SKM-1 (cell line): Measurements from ENCODE around the gene HS2ST1.
"Not testable (repeated sequence)": the region's sequence is repeated elsewhere in the genome, so short reads cannot be mapped to it uniquely, and the experiment has no call there.

Experiments used
- DNase-seq: peaks from one replicate; lab custom pipeline; 2025; ENCODE audit not compliant: unreplicated experiment; lab: John Stamatoyannopoulos, UW

HS2ST1 gene

DNA sequence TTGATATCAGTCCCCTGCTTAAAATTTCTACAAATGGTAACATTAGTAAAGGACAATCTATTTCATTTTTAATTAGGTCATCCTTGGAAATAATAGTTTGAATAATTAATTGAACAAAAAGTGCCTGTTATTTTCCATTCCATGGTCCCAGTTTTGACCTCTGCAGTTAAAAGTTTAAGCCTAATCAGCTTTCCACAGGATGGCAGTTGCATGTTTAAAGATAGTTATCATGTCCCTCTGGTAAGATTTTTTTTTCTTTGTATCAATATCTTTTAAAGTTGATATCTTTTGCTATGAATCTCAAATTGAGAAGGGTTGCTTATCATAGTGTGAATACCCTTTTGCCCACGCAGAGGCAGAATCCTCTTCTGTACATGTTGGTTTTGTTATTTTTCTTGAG is 90.4 kb downstream of the HS2ST1 start:
- DNase-seq, result no peak

- DNase-seq, result no peak
These were observed 92.9 kb downstream of the HS2ST1 start for GRCh38 chr1:87007323-87007722.

DNA sequence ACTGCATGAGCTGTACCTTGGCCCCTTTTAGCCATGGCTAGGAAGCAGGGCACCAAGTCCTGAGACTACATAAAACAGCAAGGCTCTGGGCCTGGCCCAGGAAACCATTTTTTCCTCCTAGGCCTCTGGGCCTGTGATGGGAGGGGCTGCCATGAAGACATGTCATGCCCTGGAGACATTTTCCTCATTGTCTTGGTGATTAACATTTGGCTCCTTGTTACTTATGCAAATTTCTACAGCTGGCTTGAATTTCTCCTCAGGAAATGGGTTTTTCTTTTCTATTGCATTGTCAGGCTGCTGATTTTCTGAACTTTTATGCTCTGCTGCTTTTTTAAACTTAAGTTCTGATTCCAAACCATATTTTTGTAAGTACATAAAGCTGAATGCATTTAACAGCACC is 99.0 kb downstream of the HS2ST1 start:
- DNase-seq, result not testable (repeated sequence)

DNA sequence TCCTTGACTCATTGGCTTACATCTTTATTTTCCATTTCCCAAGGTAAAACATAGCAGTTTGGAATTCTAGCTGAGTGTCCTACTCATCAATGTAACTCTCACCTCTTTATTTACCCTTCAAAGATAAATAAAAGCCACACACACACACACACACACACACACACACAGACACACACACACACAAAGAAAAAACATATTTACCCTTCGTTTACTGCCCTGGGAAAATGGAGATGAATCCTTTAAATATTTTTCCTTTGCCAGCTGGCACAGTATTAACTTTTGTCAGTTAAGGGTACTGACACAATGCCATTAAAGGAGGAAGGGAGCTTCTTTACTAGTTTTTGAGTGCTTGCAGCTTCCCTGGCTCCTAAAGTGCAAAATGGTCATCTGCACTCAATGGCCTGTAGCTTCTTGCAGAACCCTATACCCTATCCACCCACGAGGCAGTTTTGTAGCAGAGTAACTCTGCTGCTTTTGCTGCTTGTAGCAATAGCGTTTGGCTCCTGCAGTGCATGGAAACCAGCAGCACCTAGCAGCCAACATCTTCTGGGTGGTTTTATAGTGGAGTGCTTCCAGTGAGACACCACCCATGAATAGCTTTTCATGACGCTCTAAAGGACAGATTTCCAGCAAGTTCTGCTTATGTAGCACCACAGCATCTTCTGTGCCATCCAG is 103.7 kb downstream of the HS2ST1 start:
- no peak for DNase-seq

GRCh38 chr1:87023326-87023725 is 108.9 kb downstream of the HS2ST1 start:
- DNase-seq, result no peak

DNA sequence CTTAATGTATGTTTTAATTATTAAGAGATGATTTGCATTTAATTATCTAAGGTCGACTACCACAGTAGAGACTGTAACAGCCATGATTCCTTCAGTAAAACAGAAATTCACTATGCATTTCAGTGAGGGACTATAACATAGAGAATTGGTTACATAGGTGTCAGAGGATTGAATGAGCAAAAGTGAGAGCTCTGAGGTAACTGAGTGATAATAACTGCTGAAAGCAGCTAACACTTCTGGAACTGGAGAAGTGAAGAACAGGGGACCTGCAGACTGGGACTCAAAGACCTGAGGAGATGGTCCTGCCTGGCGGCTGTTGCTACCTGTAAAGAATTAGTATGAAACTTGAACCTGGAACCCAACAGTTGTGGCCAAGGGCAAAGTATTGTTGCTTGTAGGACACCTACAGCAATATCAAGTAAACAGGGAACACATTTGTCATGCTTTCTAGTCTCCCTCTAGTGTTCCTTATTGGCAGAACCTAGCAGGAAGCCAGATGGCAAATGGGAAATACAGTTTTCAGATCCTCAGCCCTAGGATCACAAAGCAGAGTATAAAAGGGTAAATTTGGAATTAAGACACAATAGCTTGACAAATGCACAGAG is 110.6 kb downstream of the HS2ST1 start:
- DNase-seq, result no peak

- DNase-seq, result not testable (repeated sequence)
These were observed 113.1 kb downstream of the HS2ST1 start for GRCh38 chr1:87027561-87027960.

GRCh38 chr1:87028576-87028975 is 114.1 kb downstream of the HS2ST1 start:
- DNase-seq, result no peak

DNA sequence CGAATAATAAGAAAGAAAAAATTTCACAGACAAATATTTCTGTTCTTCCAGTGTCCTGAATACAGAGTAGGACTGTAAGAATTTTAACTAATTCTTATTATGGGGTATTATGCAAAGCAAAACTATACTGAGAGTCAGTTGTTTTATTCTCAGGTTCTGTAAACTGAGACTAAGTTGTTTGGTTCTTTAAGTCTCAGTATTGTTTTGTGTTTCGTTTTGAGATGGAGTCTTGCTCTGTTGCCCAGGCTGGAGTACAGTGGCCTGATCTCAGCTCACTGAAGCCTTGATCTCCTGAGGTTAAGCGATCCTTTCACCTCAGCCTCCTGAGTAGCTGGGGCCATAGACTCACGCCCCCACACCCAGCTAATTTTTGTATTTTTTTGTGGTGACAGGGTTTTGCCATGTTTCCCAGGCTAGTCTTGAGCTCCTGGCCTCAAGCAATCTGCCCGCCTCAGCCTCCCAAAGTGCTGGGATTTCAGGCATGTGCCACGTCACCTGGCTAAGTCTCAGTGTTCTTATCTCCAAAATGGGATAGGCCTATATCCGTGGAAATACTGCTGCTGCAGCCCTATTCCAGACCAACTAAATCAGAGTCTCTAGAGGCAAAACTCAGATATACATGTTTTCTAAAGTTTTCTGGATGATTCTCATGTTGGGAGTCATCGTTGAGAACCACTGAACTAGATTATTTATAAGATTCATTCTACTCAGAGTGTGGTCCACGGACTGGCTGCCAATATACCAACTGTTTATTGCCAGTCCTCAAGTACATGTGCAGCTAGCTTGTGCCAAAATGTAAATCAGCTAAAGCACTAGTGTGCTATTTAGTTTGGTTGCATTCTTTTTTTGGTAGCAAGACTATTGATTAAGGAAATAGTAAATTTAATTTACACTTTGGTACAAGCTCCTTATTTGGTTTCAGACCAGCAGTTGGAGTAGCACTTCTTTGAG is 116.6 kb downstream of the HS2ST1 start:
- no peak for DNase-seq

GRCh38 chr1:87034351-87034750 is 119.9 kb downstream of the HS2ST1 start:
- no peak for DNase-seq

GRCh38 chr1:87039096-87039495 is 124.7 kb downstream of the HS2ST1 start:
- DNase-seq, result no peak

DNA sequence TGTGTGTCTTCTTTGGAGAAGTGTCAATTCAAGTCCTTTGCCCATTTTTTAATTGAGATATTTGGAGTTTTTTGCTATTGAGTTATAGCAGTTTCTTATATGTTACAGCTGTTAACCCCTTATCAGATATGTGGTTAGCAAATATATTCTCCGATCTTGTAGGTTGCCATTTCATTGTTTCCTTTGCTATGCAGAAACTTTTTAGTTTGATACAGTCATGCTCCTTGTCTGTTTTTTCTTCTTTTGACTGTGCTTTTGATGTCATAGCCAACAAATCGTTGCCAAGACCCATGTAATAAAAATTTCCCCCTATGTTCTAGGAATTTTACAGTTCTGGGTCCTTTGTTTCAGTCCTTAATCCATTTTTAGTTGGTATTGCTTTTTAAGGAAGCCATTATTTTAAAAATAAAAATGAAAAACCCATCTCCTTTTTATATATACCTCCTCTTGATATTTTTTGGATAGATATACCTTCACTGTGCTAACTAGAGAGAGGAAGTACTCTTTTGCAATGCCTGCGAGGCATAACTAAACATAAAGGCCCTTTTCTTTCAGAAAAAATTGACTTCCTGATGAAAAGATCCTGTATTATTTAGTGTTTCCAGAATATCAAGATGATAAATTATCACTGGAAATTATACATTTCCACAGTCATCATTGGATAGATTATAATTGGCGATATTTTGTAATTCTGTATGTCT is 127.8 kb downstream of the HS2ST1 start:
- no peak for DNase-seq

- no peak for DNase-seq
These were observed 130.0 kb downstream of the HS2ST1 start for GRCh38 chr1:87044424-87044823.

DNA sequence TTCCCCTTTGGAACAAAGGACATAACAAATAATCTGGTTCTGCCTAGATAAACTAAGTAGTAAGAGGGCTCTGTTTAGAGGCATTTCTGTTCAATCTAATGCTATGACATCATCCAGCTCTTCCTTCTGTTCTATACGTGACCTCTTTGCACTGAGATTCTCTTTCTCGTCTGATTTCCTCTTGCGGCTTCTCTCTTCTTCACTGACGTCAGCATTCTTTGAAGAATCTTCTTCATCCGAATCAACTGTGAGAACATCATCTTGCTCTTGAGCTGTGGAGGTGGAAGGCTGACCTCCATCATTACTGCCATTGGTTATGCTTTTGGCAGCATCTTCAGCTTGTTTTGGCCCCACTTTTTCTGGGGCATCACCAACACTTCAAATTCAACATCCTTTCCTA is 130.4 kb downstream of the HS2ST1 start:
- DNase-seq, result no peak

DNA sequence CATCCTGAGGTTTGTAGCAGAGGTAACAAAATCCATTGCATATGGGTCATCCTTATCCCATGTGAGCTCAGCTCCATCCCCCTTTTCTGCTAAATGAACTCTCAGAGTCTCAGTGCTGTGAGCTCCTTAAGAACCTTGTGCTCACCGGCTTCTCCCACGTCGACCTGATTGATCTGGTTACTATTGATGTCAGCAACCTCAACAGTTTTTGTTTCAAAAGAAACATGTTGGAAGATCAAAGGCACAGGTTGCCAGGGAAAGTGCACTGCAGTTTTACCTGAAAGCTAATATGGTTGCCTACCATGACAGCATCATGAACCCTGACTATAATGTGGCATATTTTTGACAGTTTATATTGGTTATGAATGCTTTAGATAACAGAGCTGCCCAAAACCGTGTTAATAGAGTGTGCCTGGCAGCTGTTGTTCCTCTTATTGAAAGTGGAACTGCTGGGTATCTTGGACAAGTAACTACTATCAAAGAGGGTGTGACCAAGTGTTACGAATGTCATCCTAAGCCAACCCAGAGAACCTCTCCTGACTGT is 131.4 kb downstream of the HS2ST1 start:
- no peak for DNase-seq

DNA sequence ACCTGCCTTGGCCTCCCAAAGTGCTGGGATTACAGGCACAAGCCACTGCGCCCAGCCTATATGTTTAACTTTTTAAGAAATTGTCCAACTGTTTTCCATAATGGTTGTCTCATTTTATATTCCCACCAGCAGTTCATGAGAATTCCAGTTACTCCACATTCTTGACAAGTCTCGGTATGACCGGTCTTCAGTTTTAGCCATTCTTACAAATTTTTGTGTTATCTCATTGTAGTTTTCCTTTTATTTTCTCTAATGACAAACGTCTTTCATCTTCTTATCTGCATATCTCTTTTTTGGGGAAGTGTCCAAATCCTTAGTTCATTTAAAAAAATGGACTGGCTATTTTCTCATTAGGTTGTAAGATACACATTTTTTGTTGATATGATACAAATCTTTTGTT is 132.5 kb downstream of the HS2ST1 start:
- no peak for DNase-seq

DNA sequence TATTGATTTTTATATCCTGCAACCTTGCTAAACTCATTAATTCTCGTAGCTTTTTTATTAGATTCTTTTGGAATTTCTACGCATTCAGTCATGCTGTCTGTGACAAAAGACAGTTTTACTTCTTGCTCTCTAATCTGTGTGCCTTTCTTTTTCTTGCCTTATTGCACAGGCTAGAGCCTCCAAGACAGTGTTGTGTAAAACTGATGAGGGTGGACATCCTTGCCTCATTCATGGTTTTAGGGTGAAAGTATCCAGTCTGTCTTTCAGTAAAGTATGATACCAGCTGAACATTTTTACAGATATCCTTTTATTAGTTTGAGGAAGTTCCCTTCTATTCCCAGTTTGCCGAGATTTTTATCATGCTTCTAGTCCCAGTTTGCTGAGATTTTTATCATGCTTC is 133.8 kb downstream of the HS2ST1 start:
- DNase-seq, result no peak

GRCh38 chr1:87051965-87052364 is 137.5 kb downstream of the HS2ST1 start:
- DNase-seq, result no peak

- no peak for DNase-seq
These were observed 138.0 kb downstream of the HS2ST1 start for GRCh38 chr1:87052400-87052799.

DNA sequence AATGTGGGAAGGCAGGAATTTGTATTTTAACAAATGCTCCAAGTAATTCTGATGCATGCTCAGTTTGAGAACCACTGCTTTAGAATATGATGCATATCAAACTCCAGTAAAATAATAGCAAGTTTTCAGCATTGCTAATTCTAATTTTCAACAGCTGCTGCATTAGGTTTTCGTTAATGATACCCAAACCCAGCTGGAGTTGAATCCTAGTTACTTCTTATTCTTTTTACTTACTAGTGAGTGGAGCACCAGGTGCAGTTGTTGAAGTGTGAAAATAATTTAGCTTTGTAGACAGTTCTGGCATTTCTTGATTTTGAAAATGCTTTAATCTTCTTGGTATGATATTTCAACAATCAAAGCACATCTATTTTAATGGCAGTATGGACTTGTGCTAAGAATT is 138.5 kb downstream of the HS2ST1 start:
- DNase-seq, result no peak

DNA sequence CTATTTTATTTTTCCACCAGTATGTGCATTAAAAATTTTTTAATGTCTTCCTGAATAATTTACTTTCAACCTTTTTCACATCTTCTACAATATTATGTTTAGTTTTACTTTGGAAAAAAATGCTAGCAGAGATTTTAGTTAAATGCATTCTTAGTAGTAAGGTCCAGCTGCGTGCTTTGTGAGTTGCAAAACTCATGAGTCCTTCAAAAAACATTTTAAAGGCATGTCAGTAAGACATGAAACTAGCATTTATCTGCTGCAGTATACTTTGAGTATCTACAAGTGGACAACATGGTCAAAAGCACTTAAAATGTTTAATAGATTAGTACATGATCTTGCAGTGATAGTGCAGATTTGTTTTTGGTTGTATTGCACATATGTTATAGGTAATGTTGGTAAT is 139.0 kb downstream of the HS2ST1 start:
- no peak for DNase-seq
